Keratinocyte (primary cell): ENCODE data around the gene LRRD1. TPM values are rescaled to one million over a fixed set of nuclear protein-coding genes. Genes with fewer than 3 reads are reported as not detected.
A peak's percentile ranks its signal among the peaks of the same experiment; 100 is the strongest.
"Not testable (repeated sequence)": the region's sequence is repeated elsewhere in the genome, so short reads cannot be mapped to it uniquely, and the experiment has no call there.

Experiments used
- DNase-seq: peaks from one replicate; pipeline ENCODE4 v3.0.0-alpha.2; 2011; ENCODE audit warnings: low read depth, missing footprints, low spot score
- FAIRE-seq: peaks from 2 replicates; lab custom pipeline; 2011; peaks lifted over from hg19 to GRCh38; lab: Jason Lieb, UNC
- H2AFZ ChIP-seq: 2 replicates; pipeline ENCODE4 v1.6.0; 2012; ENCODE audit warnings: low read length, control low read depth, inconsistent platforms; ENCODE audit not compliant: control insufficient read depth
- H3K27ac ChIP-seq: 2 replicates; pipeline ENCODE4 v1.5.1; 2011; ENCODE audit warnings: low read length; ENCODE audit not compliant: control insufficient read depth, insufficient read depth
- H3K27me3 ChIP-seq: 3 replicates; pipeline ENCODE4 v1.6.0; 2011; ENCODE audit warnings: low read length; ENCODE audit not compliant: control insufficient read depth, insufficient read depth; ENCODE audit errors: extremely low read depth
- H3K36me3 ChIP-seq, 2 experiments: 2 replicates in 1 of 2; 3 replicates in 1 of 2; pipeline ENCODE4 v1.5.1; 2011; ENCODE audit warnings: low read length in 2 of 2, mild to moderate bottlenecking in 1 of 2; ENCODE audit not compliant: control insufficient read depth in 2 of 2, insufficient read depth in 2 of 2; ENCODE audit errors: extremely low read depth in 1 of 2
- H3K4me1 ChIP-seq: 3 replicates; pipeline ENCODE4 v1.5.1; 2011; ENCODE audit warnings: low read length; ENCODE audit not compliant: control insufficient read depth, insufficient read depth; ENCODE audit errors: extremely low read depth
- H3K4me2 ChIP-seq: 3 replicates; pipeline ENCODE4 v1.6.0; 2011; ENCODE audit warnings: low read depth, low read length; ENCODE audit not compliant: control insufficient read depth, insufficient read depth; ENCODE audit errors: extremely low read depth
- H3K4me3 ChIP-seq, 3 experiments: fragments of 200-600 bp in 1 of 3; sonication (generic) in 1 of 3; 2 replicates in 2 of 3; 3 replicates in 1 of 3; pipeline ENCODE4 v1.5.1; 2011 to 2016; ENCODE audit warnings: low read length in 3 of 3, mild to moderate bottlenecking in 3 of 3, control low read depth in 2 of 3, inconsistent platforms in 1 of 3, low read depth in 1 of 3, mixed read lengths in 1 of 3, mixed run types in 1 of 3, moderate library complexity in 1 of 3; ENCODE audit not compliant: control insufficient read depth in 2 of 3, insufficient read depth in 2 of 3; ENCODE audit errors: extremely low read depth in 1 of 3
- H3K79me2 ChIP-seq: 2 replicates; pipeline ENCODE4 v1.6.0; 2012; ENCODE audit warnings: low read length; ENCODE audit not compliant: control insufficient read depth, insufficient read depth
- H3K9ac ChIP-seq: 3 replicates; pipeline ENCODE4 v1.6.0; 2011; ENCODE audit warnings: low read length; ENCODE audit not compliant: control insufficient read depth, insufficient read depth; ENCODE audit errors: extremely low read depth
- H3K9me1 ChIP-seq: 3 replicates; pipeline ENCODE4 v1.6.0; 2011; ENCODE audit warnings: low read length; ENCODE audit not compliant: control insufficient read depth, insufficient read depth; ENCODE audit errors: extremely low read depth
- H3K9me3 ChIP-seq: 2 replicates; pipeline ENCODE4 v1.5.1; 2012; ENCODE audit warnings: low read depth, low read length; ENCODE audit not compliant: control insufficient read depth
- H4K20me1 ChIP-seq: 3 replicates; pipeline ENCODE4 v1.6.0; 2011; ENCODE audit warnings: low read length; ENCODE audit not compliant: control insufficient read depth, insufficient read depth; ENCODE audit errors: extremely low read depth
- CTCF ChIP-seq, 3 experiments: IDR thresholded peaks in 1 of 3; conservative IDR thresholded peaks in 1 of 3; optimal IDR thresholded peaks in 1 of 3; 2 replicates in 2 of 3; 3 replicates in 1 of 3; pipeline versions ENCODE3 to v1.5.1; 2011; ENCODE audit warnings: low read length in 3 of 3, mild to moderate bottlenecking in 3 of 3, moderate library complexity in 2 of 3, control low read depth in 1 of 3, inconsistent platforms in 1 of 3; ENCODE audit not compliant: insufficient read depth in 2 of 3; ENCODE audit errors: extremely low read depth in 1 of 3
- EZH2 ChIP-seq: IDR thresholded peaks from one replicate; pipeline ENCODE4 v1.6.1; 2012; ENCODE audit warnings: inconsistent platforms, mild to moderate bottlenecking, low read length, moderate library complexity
- dilution Hi-C: fragments of 300-500 bp; cut with MboI; formaldehyde crosslinking; loops from one replicate; pipeline ENCODE4 v1.7.0; 2020; ENCODE audit warnings: low sequenced_read_pairs; ENCODE audit not compliant: extremely low pct_ligation_motif_present
- polyA plus RNA-seq, 5 experiments: library from polyadenylated mRNA; depleted of rRNA in 3 of 5; stranded (reverse) in 3 of 5; stranded (forward) in 1 of 5; unstranded in 1 of 5; fragments of >200 nt; gene quantifications; 1 replicate in 1 of 5; 2 replicates in 3 of 5; 3 replicates in 1 of 5; pipeline versions ENCODE4 v1.2.1 to v1.2.3, GENCODE V29; 2011 to 2012; ENCODE audit warnings: missing spikeins in 2 of 5, low read depth in 1 of 5, low replicate concordance in 1 of 5

Gene LRRD1
- polyA plus RNA-seq, 1 donor (not counting 4 experiments of a cell fraction or from before 2014, with no cell fraction given) = 0.04 TPM

DNA sequence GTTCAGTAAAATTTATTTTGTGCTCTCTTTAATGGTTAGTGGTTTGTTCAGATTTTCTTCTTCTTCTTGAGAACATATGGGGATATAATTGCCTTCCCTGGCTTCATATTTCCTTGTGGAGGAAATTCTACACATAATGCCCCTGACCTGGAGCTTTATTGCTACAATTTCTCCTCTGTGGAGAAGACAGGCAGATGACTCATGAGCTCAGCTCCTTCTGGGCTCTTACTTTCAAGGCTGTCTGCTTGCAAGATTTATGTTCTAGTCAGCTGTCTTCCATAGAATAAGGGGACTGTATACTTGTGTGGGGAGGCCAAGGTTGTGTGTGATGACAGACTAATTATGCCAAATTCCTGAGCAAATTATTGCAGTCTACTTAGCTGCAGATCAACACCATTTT lies 1.6 kb downstream of the LRRD1 start:
- Histone ChIP-seq H2AFZ (no peak overlapping the region), H3K4me3 (no peak overlapping the region), H3K9ac (no peak overlapping the region), H3K27me3 (no peaks in the 10 kb centered on the region), H3K36me3 (no peaks in the 10 kb centered on the region), H3K9me3 (no peaks in the 10 kb centered on the region), H3K27ac (no peak overlapping the region), H4K20me1 (no peaks in the 10 kb centered on the region), H3K4me1 (peaks cover 7% of the 10 kb centered on the region), H3K4me2 (no peak overlapping the region), H3K9me1 (no peaks in the 10 kb centered on the region), H3K79me2 (no peaks in the 10 kb centered on the region)
- no peak for DNase-seq
- dilution Hi-C loops = no loop called here
- TF ChIP-seq CTCF (optimal IDR thresholded peaks at IDR 0.05 in 1 of 3, IDR thresholded peaks at IDR 0.05 in 1 of 3, conservative IDR thresholded peaks at IDR 0.05 in 1 of 3; ENCODE audit: extremely low read depth in 1 of 3, insufficient read depth in 2 of 3, low read length in 3 of 3) (no peak), EZH2 (no peak)
- peak; percentile 78 for FAIRE-seq

DNA sequence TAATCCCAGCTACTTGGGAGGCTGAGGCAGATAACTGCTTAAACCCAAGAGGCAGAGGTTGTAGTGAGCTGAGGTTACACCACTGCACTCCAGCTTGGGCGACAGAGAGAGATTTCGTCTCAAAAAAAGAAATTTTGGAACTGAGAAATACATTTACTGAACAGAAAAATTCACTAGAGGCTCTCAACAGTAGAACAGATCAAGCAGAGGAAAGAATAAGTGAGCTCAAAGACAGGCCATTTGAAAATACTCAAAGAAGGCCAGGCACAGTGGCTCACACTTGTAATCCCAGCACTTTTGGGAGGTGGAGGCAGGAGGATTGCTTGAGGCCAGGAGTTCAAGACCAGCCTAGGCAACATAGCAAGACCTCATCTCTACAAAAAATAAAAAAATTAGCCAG lies 9.4 kb downstream of the LRRD1 start:
- dilution Hi-C loops, H3K4me3 ChIP-seq, H3K4me1 ChIP-seq, H2AFZ ChIP-seq, FAIRE-seq, H3K79me2 ChIP-seq, H3K9ac ChIP-seq, H3K27ac ChIP-seq, H3K27me3 ChIP-seq, H3K9me3 ChIP-seq, DNase-seq, H3K9me1 ChIP-seq, H3K4me2 ChIP-seq, H3K36me3 ChIP-seq, H4K20me1 ChIP-seq: not testable (repeated sequence)

DNA sequence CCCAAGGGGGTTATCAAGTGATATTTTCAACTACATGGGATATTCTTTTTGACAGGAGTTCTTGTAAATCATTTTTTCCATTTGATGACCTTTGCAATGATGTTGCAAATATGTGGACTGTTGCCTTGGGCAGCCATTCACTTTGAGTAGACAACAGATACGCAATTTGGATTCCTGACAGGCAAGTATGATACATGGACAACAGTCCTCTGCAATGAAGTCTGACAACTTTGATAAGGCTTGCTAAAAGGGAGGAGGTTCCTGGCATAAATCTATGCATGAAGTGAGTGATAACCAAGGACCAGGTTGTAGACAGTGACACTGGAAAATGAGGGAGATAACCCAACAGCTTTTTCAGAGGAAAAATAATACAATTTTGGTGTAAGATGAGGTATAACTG lies 17.7 kb downstream of the LRRD1 start:
- no peak overlapping the region for H2AFZ ChIP-seq
- no peak for FAIRE-seq
- dilution Hi-C loops = no loop called here
- no peaks in the 10 kb centered on the region for H4K20me1 ChIP-seq
- H3K4me1 ChIP-seq = peaks cover 4% of the 10 kb centered on the region
- DNase-seq = no peak
- H3K9me1 ChIP-seq = no peaks in the 10 kb centered on the region
- H3K4me3 ChIP-seq = no peak overlapping the region
- H3K27me3 ChIP-seq = no peaks in the 10 kb centered on the region
- no peaks in the 10 kb centered on the region for H3K9me3 ChIP-seq
- H3K79me2 ChIP-seq = no peaks in the 10 kb centered on the region
- no peak overlapping the region for H3K4me2 ChIP-seq
- TF ChIP-seq EZH2 = no peak
- no peak for TF ChIP-seq CTCF (optimal IDR thresholded peaks at IDR 0.05 in 1 of 3, IDR thresholded peaks at IDR 0.05 in 1 of 3, conservative IDR thresholded peaks at IDR 0.05 in 1 of 3; ENCODE audit: extremely low read depth in 1 of 3, insufficient read depth in 2 of 3, low read length in 3 of 3)
- no peak overlapping the region for H3K27ac ChIP-seq
- no peaks in the 10 kb centered on the region for H3K36me3 ChIP-seq
- no peak overlapping the region for H3K9ac ChIP-seq
